Panc1 (cell line): ENCODE results near the gene TMCO4. TPM values are rescaled to one million over a fixed set of nuclear protein-coding genes. Genes with fewer than 3 reads are reported as not detected.
A peak's percentile ranks its signal among the peaks of the same experiment; 100 is the strongest.

Experiments
- ATAC-seq: fragments of 200-7000 bp; cut with Tn5 transposase; 2 replicates; pipeline ENCODE4 v1.9.1; 2020; ENCODE audit warnings: mild to moderate bottlenecking, moderate library complexity
- BruUV-seq: library from RNA; stranded (reverse); fragments of 400-500 nt; replicated peaks from 2 replicates; lab custom pipeline; 2021; lab: Mats Ljungman, UMichigan
- CTCF ChIA-PET: fragments of 300-600 bp; sonication (Branson Sonifier 250); formaldehyde crosslinking; loops from one replicate; lab custom pipeline; 2022; ENCODE audit warnings: antibody characterized with exemption; lab: Charles Lee
- POLR2A ChIA-PET: fragments of 300-600 bp; sonication (Branson Sonifier 250); formaldehyde crosslinking; loops from one replicate; lab custom pipeline; 2022; ENCODE audit warnings: antibody characterized with exemption; lab: Charles Lee
- DNase-seq: peaks from one replicate; pipeline ENCODE4 v3.0.0-alpha.2; 2010; ENCODE audit warnings: low read depth, low spot score
- H3K27ac ChIP-seq: 2 replicates; pipeline ENCODE4 v1.5.1; 2011; ENCODE audit warnings: mild to moderate bottlenecking, low read length, inconsistent platforms
- H3K27me3 ChIP-seq: fragments of 200-500 bp; sonication (Bioruptor generic); 2 replicates; pipeline ENCODE4 v1.6.0; 2014; ENCODE audit warnings: low read length, inconsistent platforms; ENCODE audit not compliant: control insufficient read depth, insufficient read depth
- H3K36me3 ChIP-seq: fragments of 200-500 bp; sonication (Bioruptor generic); 2 replicates; pipeline ENCODE4 v1.5.1; 2014; ENCODE audit warnings: inconsistent platforms, mild to moderate bottlenecking, low read length, moderate library complexity; ENCODE audit not compliant: control insufficient read depth, insufficient read depth
- H3K4me1 ChIP-seq: 2 replicates; pipeline ENCODE4 v1.5.1; 2011; ENCODE audit warnings: inconsistent platforms, mild to moderate bottlenecking, low read length, moderate library complexity; ENCODE audit not compliant: control insufficient read depth, insufficient read depth
- H3K4me3 ChIP-seq, 2 experiments: 2 replicates each; pipeline ENCODE4 v1.5.1; 2011 to 2012; ENCODE audit warnings: low read depth in 2 of 2, low read length in 2 of 2, mild to moderate bottlenecking in 2 of 2, inconsistent platforms in 1 of 2, moderate library complexity in 1 of 2
- H3K9me3 ChIP-seq: fragments of 200-500 bp; sonication (Bioruptor generic); 2 replicates; pipeline ENCODE4 v1.5.1; 2014; ENCODE audit warnings: low read depth, mild to moderate bottlenecking, inconsistent platforms, low read length, moderate library complexity; ENCODE audit not compliant: control insufficient read depth, insufficient read depth
- POLR2AphosphoS5 ChIP-seq: IDR thresholded peaks from 2 replicates; pipeline ENCODE4 v1.6.1; 2012; ENCODE audit warnings: mild to moderate bottlenecking, low read depth, low read length, moderate library complexity
- SIN3A ChIP-seq: IDR thresholded peaks from 2 replicates; pipeline ENCODE4 v1.6.1; 2012; ENCODE audit warnings: low read depth, mild to moderate bottlenecking, low read length, moderate library complexity, borderline replicate concordance; ENCODE audit not compliant: insufficient read depth
- TCF7L2 ChIP-seq: IDR thresholded peaks from 2 replicates; pipeline ENCODE4 v1.6.1; 2011; ENCODE audit warnings: mild to moderate bottlenecking, low read depth, low read length, inconsistent platforms
- in situ Hi-C: cut with HindIII; loops from 2 replicates; pipeline ENCODE4 v1.10.0; 2016; ENCODE audit warnings: low sequenced_read_pairs, low pct_unique_long_range_greater_than_20kb
- intact Hi-C: fragments of 100-400 bp; cut with micrococcal nuclease; formaldehyde crosslinking; loops from one replicate; pipeline ENCODE4 v1.10.0; 2022; ENCODE audit not compliant: unreplicated experiment
- total RNA-seq: library from RNA; stranded (reverse); gene quantifications from one replicate; pipeline ENCODE4 v1.2.1, GENCODE V29; 2021; ENCODE audit not compliant: unreplicated experiment
- TF ChIP-seq, protein P1 (sequence below): fragments of 450-650 bp; IDR thresholded peaks from 2 replicates; pipeline ENCODE4 v1.5.1; 2017; ENCODE audit warnings: mild to moderate bottlenecking
- TF ChIP-seq, protein P2 (sequence below), 2 experiments: IDR thresholded peaks; 2 replicates each; pipeline ENCODE4 v1.6.1; 2011 to 2012; ENCODE audit warnings: low read depth in 2 of 2, control low read depth in 1 of 2, low read length in 1 of 2, mild to moderate bottlenecking in 1 of 2, moderate library complexity in 1 of 2; ENCODE audit not compliant: insufficient read depth in 1 of 2

The TMCO4 gene
- total RNA-seq, 1 experiment from 2014 or later, result 13.2 TPM

DNA sequence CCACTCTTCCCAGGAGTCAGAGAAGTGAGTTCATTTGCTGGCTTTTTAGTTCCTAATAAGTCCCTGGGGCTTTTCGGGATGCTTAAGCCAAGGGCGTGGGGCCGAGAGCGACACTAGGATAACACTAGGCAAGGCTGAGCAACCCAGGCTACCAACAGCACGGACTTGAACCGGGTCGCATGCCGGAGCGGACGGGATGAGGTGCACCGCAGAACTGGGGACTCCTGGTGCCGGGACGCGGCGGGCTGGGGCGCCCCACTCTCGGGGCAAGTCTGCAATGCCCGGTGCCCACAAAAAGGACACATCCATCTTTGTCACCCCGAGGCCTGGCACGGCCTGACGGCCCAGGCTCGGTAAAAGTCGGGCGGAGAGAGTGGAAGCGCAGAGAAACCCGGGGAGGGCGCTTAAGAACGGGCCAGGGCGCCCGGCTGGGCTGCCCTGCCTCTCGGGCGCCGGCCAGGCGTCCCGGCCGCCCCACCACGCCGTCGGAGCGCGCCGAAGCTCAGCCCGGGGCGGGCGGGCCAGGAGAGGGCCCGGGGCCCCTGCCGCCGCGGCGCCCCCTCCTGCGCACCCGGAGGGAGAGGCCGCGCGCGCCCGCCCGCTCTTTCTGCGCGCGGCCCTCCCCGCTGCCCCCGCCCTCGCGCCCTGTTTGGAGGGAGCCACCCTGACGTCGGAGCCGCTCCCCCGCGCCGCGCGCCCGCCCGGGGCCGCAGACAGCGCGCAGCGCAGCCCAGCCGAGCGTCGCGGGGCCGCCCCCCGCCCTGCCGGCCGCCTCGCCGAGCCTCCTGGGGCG lies 155.9 kb downstream of the TMCO4 start, which contains the start of gene NBL1:
Gene NBL1 (plus strand): TSS at position 710 of the 793 bp plus-strand sequence. CDS start 10,720 bp downstream, outside the sequence.
- no peaks in the 10 kb centered on the region for H3K9me3 ChIP-seq
- H3K4me3 ChIP-seq, result peak within 1 kb of the TSS; percentile 79 to 80
- ATAC-seq, result peak; percentile 87
- no TSS peak for BruUV-seq
- in situ Hi-C loops, result no loop called here
- peaks cover 49% of the 10 kb centered on the region for H3K4me1 ChIP-seq
- no peaks in the 10 kb centered on the region; the same call in 1 of the 2 replicates for H3K36me3 ChIP-seq
- TF ChIP-seq, protein P1, sequence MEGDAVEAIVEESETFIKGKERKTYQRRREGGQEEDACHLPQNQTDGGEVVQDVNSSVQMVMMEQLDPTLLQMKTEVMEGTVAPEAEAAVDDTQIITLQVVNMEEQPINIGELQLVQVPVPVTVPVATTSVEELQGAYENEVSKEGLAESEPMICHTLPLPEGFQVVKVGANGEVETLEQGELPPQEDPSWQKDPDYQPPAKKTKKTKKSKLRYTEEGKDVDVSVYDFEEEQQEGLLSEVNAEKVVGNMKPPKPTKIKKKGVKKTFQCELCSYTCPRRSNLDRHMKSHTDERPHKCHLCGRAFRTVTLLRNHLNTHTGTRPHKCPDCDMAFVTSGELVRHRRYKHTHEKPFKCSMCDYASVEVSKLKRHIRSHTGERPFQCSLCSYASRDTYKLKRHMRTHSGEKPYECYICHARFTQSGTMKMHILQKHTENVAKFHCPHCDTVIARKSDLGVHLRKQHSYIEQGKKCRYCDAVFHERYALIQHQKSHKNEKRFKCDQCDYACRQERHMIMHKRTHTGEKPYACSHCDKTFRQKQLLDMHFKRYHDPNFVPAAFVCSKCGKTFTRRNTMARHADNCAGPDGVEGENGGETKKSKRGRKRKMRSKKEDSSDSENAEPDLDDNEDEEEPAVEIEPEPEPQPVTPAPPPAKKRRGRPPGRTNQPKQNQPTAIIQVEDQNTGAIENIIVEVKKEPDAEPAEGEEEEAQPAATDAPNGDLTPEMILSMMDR, result peak; percentile 13; the same call in 1 of the 2 replicates
- no peak for TF ChIP-seq TCF7L2
- TF ChIP-seq SIN3A, result 0 out of 2 replicates have a peak, but pooled peaks have one; percentile 47
- 0 out of 2 replicates have a peak, but pooled peaks have one; percentile 33 for TF ChIP-seq POLR2AphosphoS5
- no peak for DNase-seq
- POLR2A ChIA-PET, result interaction anchor here (0.9 kb wide), 1 partner anchor 48 kb away, joined by 3 read pairs; no protein-coding TSS in a partner anchor
- peak within 1 kb of the TSS; percentile 90 for H3K27ac ChIP-seq
- CTCF ChIA-PET, result interaction anchor here (0.6 kb wide), 1 partner anchor 156 kb away, joined by 3 read pairs; no protein-coding TSS in a partner anchor
- intact Hi-C loops, result loop anchor here (10.0 kb wide), 1 partner anchor 199 kb away; no protein-coding TSS in a partner anchor
- H3K27me3 ChIP-seq, result no peaks in the 10 kb centered on the region

DNA sequence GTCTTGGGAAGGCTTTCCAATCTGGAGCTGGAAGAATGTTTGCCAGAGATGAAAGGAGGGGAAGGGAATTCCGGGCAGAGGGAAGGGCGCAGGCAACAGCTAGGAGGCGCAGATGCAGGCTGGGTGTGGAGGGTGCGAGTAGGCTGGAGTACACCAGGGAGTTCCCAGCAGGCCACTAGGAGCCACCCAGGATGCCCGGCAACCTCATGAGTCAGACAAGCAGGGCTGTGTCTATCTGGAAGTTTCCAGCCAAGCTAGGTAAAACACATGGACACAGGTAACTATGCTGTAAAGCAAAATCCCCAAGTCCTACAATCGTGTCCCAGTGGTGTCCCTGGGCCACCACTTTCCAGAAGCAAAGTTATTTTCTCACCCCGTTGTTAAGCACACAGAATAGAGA lies 156.6 kb downstream of the TMCO4 start:
- TSS peak; percentile 87 for BruUV-seq
- Histone ChIP-seq H3K4me3 (peak overlapping the region; percentile 64 to 79), H3K4me1 (peaks cover 45% of the 10 kb centered on the region), H3K36me3 (no peaks in the 10 kb centered on the region; the same call in 1 of the 2 replicates), H3K27ac (peak overlapping the region; percentile 88), H3K27me3 (no peaks in the 10 kb centered on the region), H3K9me3 (no peaks in the 10 kb centered on the region)
- in situ Hi-C loops (no loop called here), intact Hi-C loops (loop anchor here (10.0 kb wide), 1 partner anchor 198 kb away; no protein-coding TSS in a partner anchor)
- TF ChIP-seq SIN3A (no peak), POLR2AphosphoS5 (0 out of 2 replicates have a peak, but pooled peaks have one; percentile 43), TCF7L2 (no peak)
- TF ChIP-seq, protein P1, result peak; percentile 59
- TF ChIP-seq, protein P2, sequence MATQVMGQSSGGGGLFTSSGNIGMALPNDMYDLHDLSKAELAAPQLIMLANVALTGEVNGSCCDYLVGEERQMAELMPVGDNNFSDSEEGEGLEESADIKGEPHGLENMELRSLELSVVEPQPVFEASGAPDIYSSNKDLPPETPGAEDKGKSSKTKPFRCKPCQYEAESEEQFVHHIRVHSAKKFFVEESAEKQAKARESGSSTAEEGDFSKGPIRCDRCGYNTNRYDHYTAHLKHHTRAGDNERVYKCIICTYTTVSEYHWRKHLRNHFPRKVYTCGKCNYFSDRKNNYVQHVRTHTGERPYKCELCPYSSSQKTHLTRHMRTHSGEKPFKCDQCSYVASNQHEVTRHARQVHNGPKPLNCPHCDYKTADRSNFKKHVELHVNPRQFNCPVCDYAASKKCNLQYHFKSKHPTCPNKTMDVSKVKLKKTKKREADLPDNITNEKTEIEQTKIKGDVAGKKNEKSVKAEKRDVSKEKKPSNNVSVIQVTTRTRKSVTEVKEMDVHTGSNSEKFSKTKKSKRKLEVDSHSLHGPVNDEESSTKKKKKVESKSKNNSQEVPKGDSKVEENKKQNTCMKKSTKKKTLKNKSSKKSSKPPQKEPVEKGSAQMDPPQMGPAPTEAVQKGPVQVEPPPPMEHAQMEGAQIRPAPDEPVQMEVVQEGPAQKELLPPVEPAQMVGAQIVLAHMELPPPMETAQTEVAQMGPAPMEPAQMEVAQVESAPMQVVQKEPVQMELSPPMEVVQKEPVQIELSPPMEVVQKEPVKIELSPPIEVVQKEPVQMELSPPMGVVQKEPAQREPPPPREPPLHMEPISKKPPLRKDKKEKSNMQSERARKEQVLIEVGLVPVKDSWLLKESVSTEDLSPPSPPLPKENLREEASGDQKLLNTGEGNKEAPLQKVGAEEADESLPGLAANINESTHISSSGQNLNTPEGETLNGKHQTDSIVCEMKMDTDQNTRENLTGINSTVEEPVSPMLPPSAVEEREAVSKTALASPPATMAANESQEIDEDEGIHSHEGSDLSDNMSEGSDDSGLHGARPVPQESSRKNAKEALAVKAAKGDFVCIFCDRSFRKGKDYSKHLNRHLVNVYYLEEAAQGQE (IDR thresholded peaks at IDR 0.05; ENCODE audit: insufficient read depth in 1 of 2, low read depth in 2 of 2, low read length in 1 of 2), result 0 out of 4 replicates have a peak, but pooled peaks of 1 of the 2 experiments have one; percentile 26
- POLR2A ChIA-PET, result interaction anchor here (0.9 kb wide), 1 partner anchor 47 kb away, joined by 3 read pairs; no protein-coding TSS in a partner anchor
- DNase-seq (no peak), ATAC-seq (peak; percentile 78)
- CTCF ChIA-PET, result interaction anchor here (0.6 kb wide), 1 partner anchor 155 kb away, joined by 3 read pairs; no protein-coding TSS in a partner anchor
